Liver (tissue), 9 donors: ENCODE results near the gene MTHFD1L. TPM values are rescaled to one million over a fixed set of nuclear protein-coding genes. Genes with fewer than 3 reads are reported as not detected.
"Not testable (repeated sequence)": the region's sequence is repeated elsewhere in the genome, so short reads cannot be mapped to it uniquely, and the experiment has no call there.

Experiments used
- DNase-seq: peaks from one replicate; pipeline ENCODE4 v3.0.0-alpha.2; 2017; ENCODE audit warnings: low spot score
- H3K27ac ChIP-seq, 2 donors: one replicate each; pipeline ENCODE4 v1.7.0; 2013; ENCODE audit warnings: inconsistent platforms in 2 of 2, low read length in 2 of 2, control low read depth in 1 of 2, low read depth in 1 of 2, mild to moderate bottlenecking in 1 of 2
- H3K27me3 ChIP-seq, 4 donors: one replicate each; pipeline versions ENCODE4 v1.6.1 to v1.7.0; 2013; ENCODE audit warnings: low read length in 3 of 4, inconsistent platforms in 1 of 4, mild to moderate bottlenecking in 1 of 4, moderate library complexity in 1 of 4; ENCODE audit not compliant: control insufficient read depth in 4 of 4, insufficient read depth in 4 of 4
- H3K36me3 ChIP-seq, 4 donors: one replicate each; pipeline versions ENCODE4 v1.6.1 to v1.7.0; 2013; ENCODE audit warnings: low read length in 3 of 4, mild to moderate bottlenecking in 3 of 4, low read depth in 1 of 4, moderate library complexity in 1 of 4; ENCODE audit not compliant: control insufficient read depth in 4 of 4, insufficient read depth in 3 of 4
- H3K4me1 ChIP-seq, 4 donors: one replicate each; pipeline versions ENCODE4 v1.6.1 to v1.7.0; 2013; ENCODE audit warnings: low read length in 3 of 4, mild to moderate bottlenecking in 3 of 4, moderate library complexity in 1 of 4; ENCODE audit not compliant: control insufficient read depth in 4 of 4, insufficient read depth in 4 of 4
- H3K4me3 ChIP-seq, 3 donors: one replicate each; pipeline versions ENCODE4 v1.6.1 to v1.7.0; 2013; ENCODE audit warnings: low read length in 3 of 3, control low read depth in 1 of 3, low read depth in 1 of 3, mild to moderate bottlenecking in 1 of 3
- H3K9ac ChIP-seq, 2 donors: one replicate each; pipeline ENCODE4 v1.7.0; 2013; ENCODE audit warnings: low read length in 2 of 2, mild to moderate bottlenecking in 2 of 2, moderate library complexity in 2 of 2, control low read depth in 1 of 2, low read depth in 1 of 2
- H3K9me3 ChIP-seq, 4 donors: one replicate each; pipeline versions ENCODE4 v1.6.1 to v1.7.0; 2013; ENCODE audit warnings: low read length in 3 of 4; ENCODE audit not compliant: control insufficient read depth in 4 of 4
- EGR1 ChIP-seq, 2 donors: IDR thresholded peaks; 2 replicates each; pipeline ENCODE4 v1.6.1; 2016 to 2018; ENCODE audit warnings: antibody characterized with exemption in 2 of 2, low read depth in 2 of 2
- FOXA1 ChIP-seq: IDR thresholded peaks from 2 replicates; pipeline ENCODE4 v1.6.1; 2016; ENCODE audit warnings: antibody characterized with exemption
- FOXA2 ChIP-seq: IDR thresholded peaks from 2 replicates; pipeline ENCODE4 v1.6.1; 2016; ENCODE audit warnings: antibody characterized with exemption
- GABPA ChIP-seq, 2 donors: IDR thresholded peaks in 1 of 2; conservative IDR thresholded peaks in 1 of 2; 2 replicates each; pipeline ENCODE4 v1.6.1; 2016; ENCODE audit warnings: antibody characterized with exemption in 2 of 2, mild to moderate bottlenecking in 1 of 2, moderate library complexity in 1 of 2
- HNF4A ChIP-seq, 2 donors: conservative IDR thresholded peaks; 2 replicates each; pipeline ENCODE4 v1.6.1; 2016; ENCODE audit warnings: antibody characterized with exemption in 2 of 2, mild to moderate bottlenecking in 2 of 2
- HNF4G ChIP-seq: IDR thresholded peaks from 2 replicates; pipeline ENCODE4 v1.6.1; 2016; ENCODE audit warnings: antibody characterized with exemption
- TAF1 ChIP-seq: conservative IDR thresholded peaks from 2 replicates; pipeline ENCODE4 v1.6.1; 2016; ENCODE audit warnings: antibody characterized with exemption, mild to moderate bottlenecking
- WGBS: extraction: QIAGEN DNeasy Blood & Tissue Kit; methylation state at CpG from one replicate; pipeline ENCODE4 v1.1.7; 2013; 5-methylcytosine and 5-hydroxymethylcytosine counted together
- polyA plus RNA-seq, 2 donors: library from polyadenylated mRNA; stranded (reverse) in 1 of 2; unstranded in 1 of 2; fragments of 200-250 nt in 1 of 2; fragments of >200 nt in 1 of 2; fragmentation: Nextera tagmentation in 1 of 2; extraction: Ambion mirVana in 1 of 2; gene quantifications; one replicate each; pipeline versions ENCODE4 v1.2.1 to v1.2.3, GENCODE V29; 2013 to 2015
- total RNA-seq, 2 donors: library from RNA; depleted of rRNA; stranded (reverse); fragments of >200 nt; gene quantifications; one replicate each; pipeline ENCODE4 v1.2.3, GENCODE V29; 2014
- TF ChIP-seq, protein P1 (sequence below): IDR thresholded peaks from 2 replicates; pipeline ENCODE4 v1.6.1; 2016; ENCODE audit warnings: antibody characterized with exemption
- TF ChIP-seq, protein P2 (sequence below): IDR thresholded peaks from 2 replicates; pipeline ENCODE4 v1.6.1; 2016; ENCODE audit warnings: antibody characterized with exemption, mild to moderate bottlenecking
- donor health status: healthy.
- donor health status: healthy.
- donor health status: healthy.
- donor health status: healthy.
- donor health status: healthy.

MTHFD1L gene
- total and polyA plus RNA-seq, 4 donors, result 2.0 to 7.7 (median 2.8) TPM

DNA sequence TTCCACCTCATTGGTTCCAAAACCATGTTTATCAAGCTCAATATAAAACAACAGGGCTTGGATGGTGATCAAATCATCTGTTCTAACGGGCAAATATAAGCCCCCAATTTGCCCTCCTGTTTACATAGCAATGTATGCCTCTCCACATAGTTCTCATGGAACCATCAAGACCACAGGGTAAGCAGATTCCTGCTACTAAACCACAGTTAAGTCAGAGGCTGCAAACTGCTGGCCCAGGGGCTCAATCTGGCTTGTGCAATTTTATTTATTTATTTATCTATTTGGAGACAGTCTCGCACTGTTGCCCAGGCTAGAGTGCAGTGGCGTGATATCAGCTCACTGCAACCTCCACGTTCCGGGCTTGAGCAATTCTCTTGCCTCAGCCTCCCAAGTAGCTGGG, 18.9 kb upstream of the MTHFD1L start:
- DNase-seq, result no peak
- 96% methylated on average over 5 of the region's 5 CpGs for whole genome bisulfite sequencing
- no peaks in the 10 kb centered on the region for H3K9me3 ChIP-seq
- peaks cover 0 to 1% (median under 1%) of the 10 kb centered on the region in 4 donors for H3K36me3 ChIP-seq
- no peak overlapping the region for H3K4me3 ChIP-seq
- H3K4me1 ChIP-seq, result no peaks in the 10 kb centered on the region
- no peak overlapping the region for H3K27ac ChIP-seq
- TF ChIP-seq, protein P1, sequence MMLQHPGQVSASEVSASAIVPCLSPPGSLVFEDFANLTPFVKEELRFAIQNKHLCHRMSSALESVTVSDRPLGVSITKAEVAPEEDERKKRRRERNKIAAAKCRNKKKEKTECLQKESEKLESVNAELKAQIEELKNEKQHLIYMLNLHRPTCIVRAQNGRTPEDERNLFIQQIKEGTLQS, result no peak
- TF ChIP-seq, protein P2, sequence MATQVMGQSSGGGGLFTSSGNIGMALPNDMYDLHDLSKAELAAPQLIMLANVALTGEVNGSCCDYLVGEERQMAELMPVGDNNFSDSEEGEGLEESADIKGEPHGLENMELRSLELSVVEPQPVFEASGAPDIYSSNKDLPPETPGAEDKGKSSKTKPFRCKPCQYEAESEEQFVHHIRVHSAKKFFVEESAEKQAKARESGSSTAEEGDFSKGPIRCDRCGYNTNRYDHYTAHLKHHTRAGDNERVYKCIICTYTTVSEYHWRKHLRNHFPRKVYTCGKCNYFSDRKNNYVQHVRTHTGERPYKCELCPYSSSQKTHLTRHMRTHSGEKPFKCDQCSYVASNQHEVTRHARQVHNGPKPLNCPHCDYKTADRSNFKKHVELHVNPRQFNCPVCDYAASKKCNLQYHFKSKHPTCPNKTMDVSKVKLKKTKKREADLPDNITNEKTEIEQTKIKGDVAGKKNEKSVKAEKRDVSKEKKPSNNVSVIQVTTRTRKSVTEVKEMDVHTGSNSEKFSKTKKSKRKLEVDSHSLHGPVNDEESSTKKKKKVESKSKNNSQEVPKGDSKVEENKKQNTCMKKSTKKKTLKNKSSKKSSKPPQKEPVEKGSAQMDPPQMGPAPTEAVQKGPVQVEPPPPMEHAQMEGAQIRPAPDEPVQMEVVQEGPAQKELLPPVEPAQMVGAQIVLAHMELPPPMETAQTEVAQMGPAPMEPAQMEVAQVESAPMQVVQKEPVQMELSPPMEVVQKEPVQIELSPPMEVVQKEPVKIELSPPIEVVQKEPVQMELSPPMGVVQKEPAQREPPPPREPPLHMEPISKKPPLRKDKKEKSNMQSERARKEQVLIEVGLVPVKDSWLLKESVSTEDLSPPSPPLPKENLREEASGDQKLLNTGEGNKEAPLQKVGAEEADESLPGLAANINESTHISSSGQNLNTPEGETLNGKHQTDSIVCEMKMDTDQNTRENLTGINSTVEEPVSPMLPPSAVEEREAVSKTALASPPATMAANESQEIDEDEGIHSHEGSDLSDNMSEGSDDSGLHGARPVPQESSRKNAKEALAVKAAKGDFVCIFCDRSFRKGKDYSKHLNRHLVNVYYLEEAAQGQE, result no peak
- TF ChIP-seq FOXA2, result no peak
- H3K27me3 ChIP-seq, result no peaks in the 10 kb centered on the region
- H3K9ac ChIP-seq, result no peak overlapping the region

DNA sequence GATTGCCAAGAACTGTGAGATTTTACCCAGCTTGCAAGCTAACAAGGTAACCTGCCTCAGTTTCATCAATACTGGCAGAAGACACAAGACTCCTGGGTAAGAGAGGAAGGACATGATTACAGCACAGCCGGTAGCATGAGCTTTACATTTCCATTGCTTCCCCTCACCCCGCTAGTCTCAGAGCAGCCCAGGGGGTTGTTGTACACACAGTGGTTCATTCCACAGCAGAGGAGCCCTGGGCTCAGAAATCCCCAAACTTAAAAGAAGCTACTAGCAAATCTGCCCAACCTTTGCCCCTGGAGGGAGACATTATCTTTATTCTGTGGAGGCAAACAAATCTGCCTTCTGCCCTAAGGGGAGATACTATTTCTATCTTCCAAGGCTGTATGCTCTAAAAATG, 17.1 kb upstream of the MTHFD1L start:
- no peak for DNase-seq
- Histone ChIP-seq H3K36me3 (no peaks in the 10 kb centered on the region), H3K9ac (no peak overlapping the region), H3K27ac (no peak overlapping the region), H3K9me3 (no peaks in the 10 kb centered on the region), H3K4me1 (no peaks in the 10 kb centered on the region), H3K4me3 (no peak overlapping the region), H3K27me3 (no peaks in the 10 kb centered on the region)
- TF ChIP-seq EGR1 (IDR thresholded peaks at IDR 0.05; ENCODE audit: low read depth in 2 of 2) (no peak), TAF1 (no peak), HNF4A (conservative IDR thresholded peaks at IDR 0.05) (no peak), HNF4G (no peak), FOXA1 (no peak), GABPA (IDR thresholded peaks at IDR 0.05 in 1 of 2, conservative IDR thresholded peaks at IDR 0.05 in 1 of 2) (no peak), FOXA2 (no peak)
- 82% methylated on average over 2 of the region's 2 CpGs for WGBS

DNA sequence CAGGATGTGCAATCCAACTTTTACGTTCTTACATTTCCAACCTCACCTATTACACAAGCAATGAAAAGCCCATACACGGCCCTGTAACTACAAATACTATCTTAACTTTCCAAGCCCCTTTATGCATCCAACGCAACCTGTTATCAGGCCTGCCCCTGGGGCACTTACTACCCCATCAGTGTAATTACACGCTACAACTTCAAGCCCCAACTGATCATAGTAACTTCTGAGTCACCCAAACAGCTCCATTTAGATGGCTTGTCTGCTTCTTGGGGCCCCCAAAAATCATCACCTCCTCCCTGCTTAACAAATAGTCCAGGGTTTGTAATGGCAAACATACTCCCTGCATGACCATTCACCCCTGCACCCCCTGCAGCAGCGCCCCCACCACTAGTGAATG, 11.1 kb upstream of the MTHFD1L start:
- not testable (repeated sequence) for H3K27ac ChIP-seq, H3K4me3 ChIP-seq, H3K9ac ChIP-seq, H3K4me1 ChIP-seq, DNase-seq, H3K27me3 ChIP-seq, H3K36me3 ChIP-seq, H3K9me3 ChIP-seq
- WGBS, result 89% methylated on average over 5 of the region's 5 CpGs

DNA sequence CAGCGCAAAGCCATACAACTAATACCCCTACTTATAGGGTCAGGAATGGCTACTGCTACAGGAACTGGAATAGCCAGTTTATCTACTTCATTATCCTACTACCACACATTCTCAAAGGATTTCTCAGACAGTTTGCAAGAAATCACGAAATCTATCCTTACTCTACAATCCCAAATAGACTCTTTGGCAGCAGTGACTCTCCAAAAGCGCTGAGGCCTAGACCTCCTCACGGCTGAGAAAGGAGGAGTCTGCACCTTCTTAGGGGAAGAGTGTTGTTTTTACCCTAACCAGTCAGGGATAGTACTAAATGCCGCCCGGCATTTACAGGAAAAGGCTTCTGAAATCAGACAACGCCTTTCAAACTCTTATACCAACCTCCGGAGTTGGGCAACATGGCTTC, 10.3 kb upstream of the MTHFD1L start:
- H3K9me3 ChIP-seq, H3K27me3 ChIP-seq, H3K9ac ChIP-seq, H3K4me1 ChIP-seq, H3K27ac ChIP-seq, DNase-seq, H3K4me3 ChIP-seq, H3K36me3 ChIP-seq: not testable (repeated sequence)
- 96% methylated on average over 8 of the region's 8 CpGs for WGBS
